C1 segment of cervical spinal cord (tissue), 14 donors: ENCODE results near the gene BCLAF3.

Experiments
- DNase-seq, 14 donors: peaks; one replicate each; lab custom pipeline; 2025; lab: John Stamatoyannopoulos, UW

Gene BCLAF3

GRCh38 chrX:19968276-19968675, 22.6 kb downstream of the BCLAF3 start:
- peak in 5 of 14 donors; percentile 0 to 7 (median 0) for DNase-seq

- DNase-seq, result no peak
Measured at GRCh38 chrX:19966056-19966455, 24.8 kb downstream of the BCLAF3 start.

GRCh38 chrX:19964017-19964710, 26.7 kb downstream of the BCLAF3 start:
- DNase-seq, result no peak

- no peak for DNase-seq
Measured at GRCh38 chrX:19960913-19961312, 29.9 kb downstream of the BCLAF3 start.

- DNase-seq, result no peak
Measured at GRCh38 chrX:19958552-19959486, 32.0 kb downstream of the BCLAF3 start.

GRCh38 chrX:19956923-19957322, 33.9 kb downstream of the BCLAF3 start:
- DNase-seq, result no peak

GRCh38 chrX:19956306-19956705, 34.6 kb downstream of the BCLAF3 start:
- no peak for DNase-seq

- DNase-seq, result no peak
Measured at GRCh38 chrX:19955306-19955705, 35.6 kb downstream of the BCLAF3 start.

GRCh38 chrX:19954335-19955096, 36.3 kb downstream of the BCLAF3 start:
- DNase-seq, result no peak

GRCh38 chrX:19953145-19953544, 37.7 kb downstream of the BCLAF3 start:
- no peak for DNase-seq

GRCh38 chrX:19949340-19949739, 41.5 kb downstream of the BCLAF3 start:
- no peak for DNase-seq

- DNase-seq, result no peak
Measured at GRCh38 chrX:19947612-19948011, 43.2 kb downstream of the BCLAF3 start.
